OCI-LY1 (cell line): ENCODE measurements around the gene NUDT21.

Experiments used
- CTCF ChIP-seq: fragments of 200-600 bp; sonication (generic), shearing (Covaris generic); IDR thresholded peaks from 2 replicates; pipeline ENCODE4 v1.5.1; 2017; ENCODE audit warnings: mild to moderate bottlenecking, antibody characterized with exemption, low read length, moderate library complexity, mixed read lengths
- EZH2 ChIP-seq: fragments of 200-600 bp; sonication (generic), shearing (Covaris generic); IDR thresholded peaks from 2 replicates; pipeline ENCODE4 v1.8.0; 2017; ENCODE audit warnings: borderline replicate concordance, mixed run types, mild to moderate bottlenecking, antibody characterized with exemption, low read length, moderate library complexity, mixed read lengths

GRCh38 chr16:56382901-56383355 lies 68.2 kb downstream of the NUDT21 start:
- TF ChIP-seq EZH2 (no peak), CTCF (no peak)
